ENCODE results near the gene LSAMP.

LSAMP gene

DNA sequence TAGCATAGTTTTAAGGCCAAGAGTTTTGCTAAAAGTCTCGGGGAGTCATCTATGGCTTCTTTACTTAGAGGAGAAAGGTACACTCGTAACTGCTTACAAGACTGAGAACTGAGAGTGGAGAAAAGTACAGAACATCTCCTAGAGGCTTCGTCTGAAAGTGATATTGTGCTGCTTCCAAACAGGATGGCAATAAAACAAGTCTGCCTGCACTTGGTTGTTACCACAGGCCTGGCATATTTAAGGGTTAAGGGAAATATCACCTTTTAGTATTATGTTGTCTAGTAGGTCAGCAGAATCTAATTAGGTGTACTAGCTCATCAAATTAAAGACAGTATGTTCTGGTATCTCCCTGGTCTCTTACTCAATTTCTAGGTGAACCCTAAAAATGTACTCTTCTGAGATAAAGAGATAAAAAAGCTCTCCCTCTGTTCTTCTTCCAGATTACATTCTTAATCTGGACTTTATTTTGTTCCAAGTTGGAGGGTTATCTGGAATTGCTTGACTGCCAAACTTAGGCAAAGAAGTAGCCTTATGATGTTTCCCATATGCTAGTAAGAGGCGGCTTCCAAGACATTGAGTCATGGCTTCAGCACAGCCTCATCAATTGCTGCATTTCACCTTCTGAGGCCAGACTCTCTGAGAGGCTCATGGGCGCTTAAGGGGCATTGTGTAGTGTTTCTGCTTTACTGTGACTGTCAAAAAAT lies 181.3 kb downstream of the LSAMP start:
- no CpG with 5 or more reads among the region's 5 CpGs for WGBS (ENCODE audit: extremely low coverage, insufficient coverage, insufficient read length)
- no peak overlapping the region for H3K23ac ChIP-seq (ENCODE audit: low read length)
- H2BK5ac ChIP-seq (ENCODE audit: low read depth, low read length, poor library complexity) = no peak overlapping the region
- H3K79me1 ChIP-seq (ENCODE audit: low read length) = no peaks in the 10 kb centered on the region
- H2AFZ ChIP-seq (ENCODE audit: insufficient read depth, low read length, poor library complexity) = no peak overlapping the region
- no peak for DNase-seq
- H3K4me1 ChIP-seq (ENCODE audit: control insufficient read depth in 1 of 2, insufficient read depth in 2 of 2, low read length in 2 of 2) = peaks cover 0 to 4% of the 10 kb centered on the region in 2 experiments
- H3K4me2 ChIP-seq (ENCODE audit: low read length) = no peak overlapping the region
- H2BK12ac ChIP-seq (ENCODE audit: low read length) = no peak overlapping the region
- no peak overlapping the region for H3K27ac ChIP-seq (ENCODE audit: low read depth, low read length)
- no peak overlapping the region for H4K12ac ChIP-seq (ENCODE audit: low read depth, low read length)
- H3K18ac ChIP-seq (ENCODE audit: low read length) = no peak overlapping the region
- no peak overlapping the region for H3K4me3 ChIP-seq (ENCODE audit: low read depth, low read length)
- H2AK5ac ChIP-seq (ENCODE audit: low read length) = no peak overlapping the region
- no peaks in the 10 kb centered on the region for H3K9me3 ChIP-seq (ENCODE audit: insufficient read depth, low read depth, low read length)
- no peak overlapping the region for H3K9ac ChIP-seq (ENCODE audit: low read length)
- no peak overlapping the region for H2BK120ac ChIP-seq (ENCODE audit: insufficient read depth, low read length, poor library complexity)
- no peaks in the 10 kb centered on the region for H3K79me2 ChIP-seq (ENCODE audit: control insufficient read depth, insufficient read depth, low read length, poor library complexity)
- no peak overlapping the region for H4K91ac ChIP-seq (ENCODE audit: low read depth, low read length)
- no peaks in the 10 kb centered on the region for H3K36me3 ChIP-seq (ENCODE audit: control insufficient read depth in 1 of 2, insufficient read depth in 2 of 2, low read length in 2 of 2)
- H3K14ac ChIP-seq (ENCODE audit: low read length) = no peak overlapping the region
- H4K8ac ChIP-seq (ENCODE audit: low read depth, low read length) = no peak overlapping the region
- no peaks in the 10 kb centered on the region for H3K27me3 ChIP-seq (ENCODE audit: insufficient read depth, low read length)
- no peak overlapping the region for H3K4ac ChIP-seq (ENCODE audit: low read depth, low read length)

DNA sequence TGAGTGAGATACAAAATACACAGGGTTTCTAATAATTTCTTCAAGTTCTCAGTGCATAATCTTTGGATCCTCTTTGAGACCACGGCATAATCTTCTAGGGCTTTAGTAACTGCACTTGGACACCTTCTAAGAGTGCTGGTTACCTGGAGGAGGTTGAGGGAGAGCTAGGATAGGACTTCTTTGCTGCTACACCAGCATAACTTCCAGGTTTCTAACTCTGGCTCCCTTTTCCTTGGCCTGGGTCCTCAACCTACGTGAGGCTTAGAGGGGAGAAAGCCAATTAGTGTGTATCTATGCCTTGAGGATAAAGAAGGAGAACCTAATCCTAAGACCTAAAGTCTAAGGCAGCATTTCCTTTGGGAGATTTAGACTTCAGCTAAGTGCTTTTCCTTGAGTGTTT lies 184.8 kb downstream of the LSAMP start:
- WGBS (ENCODE audit: extremely low coverage, insufficient coverage, insufficient read length) = no CpG with 5 or more reads among the region's 2 CpGs
- no peak for DNase-seq
- no peak overlapping the region for H3K4me2 ChIP-seq (ENCODE audit: low read length)
- H4K8ac ChIP-seq (ENCODE audit: low read depth, low read length) = no peak overlapping the region
- H3K36me3 ChIP-seq (ENCODE audit: control insufficient read depth in 1 of 2, insufficient read depth in 2 of 2, low read length in 2 of 2) = no peaks in the 10 kb centered on the region
- no peak overlapping the region for H3K9ac ChIP-seq (ENCODE audit: low read length)
- peaks cover 0 to 4% of the 10 kb centered on the region in 2 experiments for H3K4me1 ChIP-seq (ENCODE audit: control insufficient read depth in 1 of 2, insufficient read depth in 2 of 2, low read length in 2 of 2)
- no peak overlapping the region for H3K23ac ChIP-seq (ENCODE audit: low read length)
- no peaks in the 10 kb centered on the region for H3K79me1 ChIP-seq (ENCODE audit: low read length)
- H3K4ac ChIP-seq (ENCODE audit: low read depth, low read length) = no peak overlapping the region
- no peak overlapping the region for H3K14ac ChIP-seq (ENCODE audit: low read length)
- no peak overlapping the region for H2BK12ac ChIP-seq (ENCODE audit: low read length)
- no peak overlapping the region for H4K91ac ChIP-seq (ENCODE audit: low read depth, low read length)
- H3K18ac ChIP-seq (ENCODE audit: low read length) = no peak overlapping the region
- no peak overlapping the region for H2BK5ac ChIP-seq (ENCODE audit: low read depth, low read length, poor library complexity)
- H3K27ac ChIP-seq (ENCODE audit: low read depth, low read length) = no peak overlapping the region
- H3K9me3 ChIP-seq (ENCODE audit: insufficient read depth, low read depth, low read length) = no peaks in the 10 kb centered on the region
- no peak overlapping the region for H2BK120ac ChIP-seq (ENCODE audit: insufficient read depth, low read length, poor library complexity)
- H3K4me3 ChIP-seq (ENCODE audit: low read depth, low read length) = no peak overlapping the region
- H2AK5ac ChIP-seq (ENCODE audit: low read length) = no peak overlapping the region
- no peak overlapping the region for H2AFZ ChIP-seq (ENCODE audit: insufficient read depth, low read length, poor library complexity)
- H3K79me2 ChIP-seq (ENCODE audit: control insufficient read depth, insufficient read depth, low read length, poor library complexity) = no peaks in the 10 kb centered on the region
- H3K27me3 ChIP-seq (ENCODE audit: insufficient read depth, low read length) = no peaks in the 10 kb centered on the region
- H4K12ac ChIP-seq (ENCODE audit: low read depth, low read length) = no peak overlapping the region

DNA sequence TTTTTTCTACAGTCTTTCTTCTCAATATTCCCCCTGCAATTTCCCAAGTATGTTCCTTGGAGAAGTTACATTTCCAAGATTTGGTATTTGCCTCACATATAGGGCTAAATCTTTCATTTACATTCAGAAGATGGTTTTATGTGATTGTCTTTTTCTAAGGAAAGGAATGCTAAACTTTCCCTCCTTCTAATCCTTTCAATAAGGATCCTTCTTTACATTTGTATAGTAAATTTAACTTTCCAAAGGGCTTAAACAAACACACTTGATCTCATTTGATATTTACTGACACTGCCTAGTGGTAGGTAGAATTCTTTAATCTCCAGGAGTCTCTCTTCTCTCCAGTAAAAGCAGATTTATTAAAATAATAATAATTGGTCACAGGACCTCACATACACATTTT lies 185.3 kb downstream of the LSAMP start:
- Histone ChIP-seq H3K9me3 (ENCODE audit: insufficient read depth, low read depth, low read length) (no peaks in the 10 kb centered on the region), H3K27me3 (ENCODE audit: insufficient read depth, low read length) (no peaks in the 10 kb centered on the region), H3K4ac (ENCODE audit: low read depth, low read length) (no peak overlapping the region), H4K12ac (ENCODE audit: low read depth, low read length) (no peak overlapping the region), H3K36me3 (ENCODE audit: control insufficient read depth in 1 of 2, insufficient read depth in 2 of 2, low read length in 2 of 2) (no peaks in the 10 kb centered on the region), H2AK5ac (ENCODE audit: low read length) (no peak overlapping the region), H2BK5ac (ENCODE audit: low read depth, low read length, poor library complexity) (no peak overlapping the region), H4K91ac (ENCODE audit: low read depth, low read length) (no peak overlapping the region), H3K4me3 (ENCODE audit: low read depth, low read length) (no peak overlapping the region), H2AFZ (ENCODE audit: insufficient read depth, low read length, poor library complexity) (no peak overlapping the region), H3K23ac (ENCODE audit: low read length) (no peak overlapping the region), H3K27ac (ENCODE audit: low read depth, low read length) (no peak overlapping the region), H2BK12ac (ENCODE audit: low read length) (no peak overlapping the region), H3K4me1 (ENCODE audit: control insufficient read depth in 1 of 2, insufficient read depth in 2 of 2, low read length in 2 of 2) (peaks cover 0 to 4% of the 10 kb centered on the region in 2 experiments), H3K9ac (ENCODE audit: low read length) (no peak overlapping the region), H3K79me2 (ENCODE audit: control insufficient read depth, insufficient read depth, low read length, poor library complexity) (no peaks in the 10 kb centered on the region), H3K4me2 (ENCODE audit: low read length) (no peak overlapping the region), H3K79me1 (ENCODE audit: low read length) (no peaks in the 10 kb centered on the region), H3K14ac (ENCODE audit: low read length) (no peak overlapping the region), H3K18ac (ENCODE audit: low read length) (no peak overlapping the region), H4K8ac (ENCODE audit: low read depth, low read length) (no peak overlapping the region), H2BK120ac (ENCODE audit: insufficient read depth, low read length, poor library complexity) (no peak overlapping the region)
- no peak for DNase-seq

DNA sequence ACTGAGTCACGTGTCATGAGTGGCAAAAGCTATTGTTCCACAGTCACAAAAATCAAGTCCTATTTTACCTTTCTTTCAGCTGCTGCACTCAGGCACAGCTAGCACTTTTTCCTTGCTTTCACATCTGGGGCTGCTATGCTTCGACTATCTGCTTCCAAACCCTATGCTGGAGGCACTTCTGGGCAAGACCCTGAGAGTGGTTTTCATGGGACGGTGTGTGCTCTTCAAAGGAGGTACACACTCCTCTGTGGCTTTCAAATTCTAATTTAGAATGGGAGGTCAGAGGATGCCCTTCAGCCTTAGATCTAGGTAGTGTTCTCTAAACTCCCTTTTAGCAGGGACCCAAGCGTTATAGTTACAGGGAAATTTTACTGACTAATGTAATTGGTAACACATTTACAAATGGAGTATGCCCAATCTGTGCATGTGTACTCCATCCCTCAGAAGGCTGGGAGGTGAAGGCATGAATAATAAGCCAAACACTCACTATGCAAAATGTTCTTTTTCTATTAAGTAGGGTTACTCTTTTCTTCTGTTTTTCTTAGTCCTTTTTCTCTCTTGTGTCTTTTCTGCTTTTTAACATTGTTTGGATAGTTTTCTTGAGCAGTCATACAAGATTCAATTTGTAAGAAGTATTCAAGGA lies 188.3 kb downstream of the LSAMP start:
- no peak overlapping the region for H4K12ac ChIP-seq (ENCODE audit: low read depth, low read length)
- H3K36me3 ChIP-seq (ENCODE audit: control insufficient read depth in 1 of 2, insufficient read depth in 2 of 2, low read length in 2 of 2) = no peaks in the 10 kb centered on the region
- H3K9me3 ChIP-seq (ENCODE audit: insufficient read depth, low read depth, low read length) = no peaks in the 10 kb centered on the region
- WGBS (ENCODE audit: extremely low coverage, insufficient coverage, insufficient read length) = no CpG with 5 or more reads among the region's 4 CpGs
- H3K4me2 ChIP-seq (ENCODE audit: low read length) = no peak overlapping the region
- H3K9ac ChIP-seq (ENCODE audit: low read length) = no peak overlapping the region
- no peak overlapping the region for H2AFZ ChIP-seq (ENCODE audit: insufficient read depth, low read length, poor library complexity)
- no peak overlapping the region for H2BK5ac ChIP-seq (ENCODE audit: low read depth, low read length, poor library complexity)
- H3K27ac ChIP-seq (ENCODE audit: low read depth, low read length) = no peak overlapping the region
- H3K4ac ChIP-seq (ENCODE audit: low read depth, low read length) = no peak overlapping the region
- H3K23ac ChIP-seq (ENCODE audit: low read length) = no peak overlapping the region
- H3K18ac ChIP-seq (ENCODE audit: low read length) = no peak overlapping the region
- H3K27me3 ChIP-seq (ENCODE audit: insufficient read depth, low read length) = no peaks in the 10 kb centered on the region
- no peak overlapping the region for H2BK12ac ChIP-seq (ENCODE audit: low read length)
- no peak overlapping the region for H2BK120ac ChIP-seq (ENCODE audit: insufficient read depth, low read length, poor library complexity)
- H2AK5ac ChIP-seq (ENCODE audit: low read length) = no peak overlapping the region
- no peaks in the 10 kb centered on the region for H3K79me2 ChIP-seq (ENCODE audit: control insufficient read depth, insufficient read depth, low read length, poor library complexity)
- H3K14ac ChIP-seq (ENCODE audit: low read length) = no peak overlapping the region
- DNase-seq = no peak
- no peak overlapping the region for H3K4me3 ChIP-seq (ENCODE audit: low read depth, low read length)
- H3K79me1 ChIP-seq (ENCODE audit: low read length) = no peaks in the 10 kb centered on the region
- no peak overlapping the region for H4K91ac ChIP-seq (ENCODE audit: low read depth, low read length)
- H3K4me1 ChIP-seq (ENCODE audit: control insufficient read depth in 1 of 2, insufficient read depth in 2 of 2, low read length in 2 of 2) = no peaks in the 10 kb centered on the region
- H4K8ac ChIP-seq (ENCODE audit: low read depth, low read length) = no peak overlapping the region

Data from trophoblast cell (in vitro differentiated cells and primary cell).